ENCODE data around the gene OR6Y1.

DNA sequence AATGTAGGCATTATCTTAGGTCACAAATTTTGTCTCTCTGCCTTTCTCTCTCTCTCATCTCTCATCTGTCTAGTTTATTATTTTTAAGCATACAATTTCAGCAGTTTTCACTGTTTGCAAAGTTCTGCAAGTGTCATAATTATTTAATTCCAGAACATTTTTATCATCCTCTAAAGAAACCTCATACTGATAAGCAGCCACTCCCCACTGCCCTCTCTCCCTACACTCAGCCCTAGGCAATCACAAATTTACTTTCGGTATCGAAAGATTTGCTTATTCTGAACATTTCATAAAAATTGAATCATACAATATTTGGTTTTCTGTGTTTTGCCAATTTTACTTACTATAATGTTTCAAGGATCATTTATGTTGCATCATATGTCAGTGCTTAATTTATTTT is 16.6 kb downstream of the OR6Y1 start:
- TF ChIP-seq, protein P1, sequence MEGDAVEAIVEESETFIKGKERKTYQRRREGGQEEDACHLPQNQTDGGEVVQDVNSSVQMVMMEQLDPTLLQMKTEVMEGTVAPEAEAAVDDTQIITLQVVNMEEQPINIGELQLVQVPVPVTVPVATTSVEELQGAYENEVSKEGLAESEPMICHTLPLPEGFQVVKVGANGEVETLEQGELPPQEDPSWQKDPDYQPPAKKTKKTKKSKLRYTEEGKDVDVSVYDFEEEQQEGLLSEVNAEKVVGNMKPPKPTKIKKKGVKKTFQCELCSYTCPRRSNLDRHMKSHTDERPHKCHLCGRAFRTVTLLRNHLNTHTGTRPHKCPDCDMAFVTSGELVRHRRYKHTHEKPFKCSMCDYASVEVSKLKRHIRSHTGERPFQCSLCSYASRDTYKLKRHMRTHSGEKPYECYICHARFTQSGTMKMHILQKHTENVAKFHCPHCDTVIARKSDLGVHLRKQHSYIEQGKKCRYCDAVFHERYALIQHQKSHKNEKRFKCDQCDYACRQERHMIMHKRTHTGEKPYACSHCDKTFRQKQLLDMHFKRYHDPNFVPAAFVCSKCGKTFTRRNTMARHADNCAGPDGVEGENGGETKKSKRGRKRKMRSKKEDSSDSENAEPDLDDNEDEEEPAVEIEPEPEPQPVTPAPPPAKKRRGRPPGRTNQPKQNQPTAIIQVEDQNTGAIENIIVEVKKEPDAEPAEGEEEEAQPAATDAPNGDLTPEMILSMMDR (IDR thresholded peaks at IDR 0.05) = no peak
- TF ChIP-seq POLR2A (IDR thresholded peaks at IDR 0.05; ENCODE audit: low read depth) (no peak), POLR2AphosphoS5 (IDR thresholded peaks at IDR 0.05) (no peak)
